Activated CD4-positive, CD25-positive, alpha-beta regulatory T cell treated with anti-CD3 and anti-CD28 coated beads, Interleukin-2, amount 50 U/mL, for 24 hours (primary cell): Measurements from ENCODE around the gene CALHM4.

Experiments used
- ATAC-seq, 2 donors: fragments of 150-1000 bp; cut with Tn5 transposase; one replicate each; pipeline ENCODE4 v1.10.0; 2021; ENCODE audit warnings: mild to moderate bottlenecking in 1 of 2, moderate library complexity in 1 of 2

CALHM4 gene

GRCh38 chr6:116553451-116553850 is at the start of gene CALHM4:
CALHM4 (plus strand) TSS chr6:116553751; CDS start chr6:116553794, 43 bp downstream.
- no peak for ATAC-seq

- no peak for ATAC-seq
These were observed 46.2 kb upstream of the CALHM4 start for GRCh38 chr6:116507324-116507723.

GRCh38 chr6:116508527-116508926 is 45.0 kb upstream of the CALHM4 start:
- no peak for ATAC-seq

GRCh38 chr6:116511424-116512110 is 42.0 kb upstream of the CALHM4 start, which contains the start of gene CALHM5:
CALHM5 (plus strand) TSS chr6:116511639; CDS start chr6:116511697, 58 bp downstream.
- ATAC-seq, result no peak

- ATAC-seq, result no peak
These were observed 41.4 kb upstream of the CALHM4 start for GRCh38 chr6:116512111-116512559.

GRCh38 chr6:116512734-116513133 is 40.8 kb upstream of the CALHM4 start:
- no peak for ATAC-seq

GRCh38 chr6:116513224-116513875 is 40.2 kb upstream of the CALHM4 start:
- no peak for ATAC-seq

- ATAC-seq, result no peak
These were observed 39.4 kb upstream of the CALHM4 start for GRCh38 chr6:116514111-116514510.

GRCh38 chr6:116515141-116515540 is 38.4 kb upstream of the CALHM4 start:
- ATAC-seq, result no peak

- no peak for ATAC-seq
These were observed 34.8 kb upstream of the CALHM4 start for GRCh38 chr6:116518621-116519368.

GRCh38 chr6:116522896-116523295 is 30.7 kb upstream of the CALHM4 start:
- no peak for ATAC-seq

GRCh38 chr6:116524236-116524635 is 29.3 kb upstream of the CALHM4 start:
- ATAC-seq, result no peak

GRCh38 chr6:116528133-116528532 is 25.4 kb upstream of the CALHM4 start:
- no peak for ATAC-seq

- ATAC-seq, result no peak
These were observed 24.8 kb upstream of the CALHM4 start for GRCh38 chr6:116528780-116529179.

GRCh38 chr6:116529466-116530290 is 23.9 kb upstream of the CALHM4 start:
- ATAC-seq, result no peak

- ATAC-seq, result no peak
These were observed 23.1 kb upstream of the CALHM4 start for GRCh38 chr6:116530436-116530835.

- ATAC-seq, result peak; percentile 73 to 77
These were observed 21.6 kb upstream of the CALHM4 start for GRCh38 chr6:116531675-116532570.

- no peak for ATAC-seq
These were observed 20.2 kb upstream of the CALHM4 start for GRCh38 chr6:116533233-116533957.

- no peak for ATAC-seq
These were observed 18.4 kb upstream of the CALHM4 start for GRCh38 chr6:116535109-116535508.

GRCh38 chr6:116536216-116536621 is 17.3 kb upstream of the CALHM4 start:
- ATAC-seq, result no peak

GRCh38 chr6:116542426-116542825 is 11.1 kb upstream of the CALHM4 start:
- ATAC-seq, result no peak
